ENCODE results near the gene NDUFB11.

Gene NDUFB11

GRCh38 chrX:47097018-47097417, 47.5 kb downstream of the NDUFB11 start:
- no peak overlapping the region for H3K27ac ChIP-seq (ENCODE audit: low read length)

GRCh38 chrX:47093860-47094259, 50.6 kb downstream of the NDUFB11 start:
- H3K9me3 ChIP-seq (ENCODE audit: control insufficient read depth in 1 of 2, low read length in 2 of 2) = no peaks in the 10 kb centered on the region
- H3K27ac ChIP-seq (ENCODE audit: low read length) = no peak overlapping the region
- H3K4me1 ChIP-seq (ENCODE audit: control insufficient read depth in 1 of 2, insufficient read depth in 2 of 2, low read length in 2 of 2) = no peaks in the 10 kb centered on the region
- H3K4me3 ChIP-seq (ENCODE audit: low read depth in 1 of 2, low read length in 2 of 2) = no peak overlapping the region
- H3K36me3 ChIP-seq (ENCODE audit: control insufficient read depth in 1 of 2, insufficient read depth in 2 of 2, low read length in 2 of 2) = no peaks in the 10 kb centered on the region
- H3K27me3 ChIP-seq (ENCODE audit: low read depth, low read length) = no peaks in the 10 kb centered on the region

More at GRCh38 chrX:47097018-47097417, 47.5 kb downstream of the NDUFB11 start:
- Histone ChIP-seq H3K27me3 (ENCODE audit: low read depth, low read length) (no peaks in the 10 kb centered on the region), H3K36me3 (ENCODE audit: control insufficient read depth in 1 of 2, insufficient read depth in 2 of 2, low read length in 2 of 2) (no peaks in the 10 kb centered on the region), H3K9me3 (ENCODE audit: control insufficient read depth in 1 of 2, low read length in 2 of 2) (no peaks in the 10 kb centered on the region), H3K4me3 (ENCODE audit: low read depth in 1 of 2, low read length in 2 of 2) (no peak overlapping the region), H3K4me1 (ENCODE audit: control insufficient read depth in 1 of 2, insufficient read depth in 2 of 2, low read length in 2 of 2) (no peaks in the 10 kb centered on the region)

- no peak overlapping the region for H3K27ac ChIP-seq (ENCODE audit: low read length)
- H3K36me3 ChIP-seq (ENCODE audit: control insufficient read depth in 1 of 2, insufficient read depth in 2 of 2, low read length in 2 of 2) = no peaks in the 10 kb centered on the region
- H3K27me3 ChIP-seq (ENCODE audit: low read depth, low read length) = no peaks in the 10 kb centered on the region
- no peak overlapping the region for H3K4me3 ChIP-seq (ENCODE audit: low read depth in 1 of 2, low read length in 2 of 2)
- no peaks in the 10 kb centered on the region for H3K9me3 ChIP-seq (ENCODE audit: control insufficient read depth in 1 of 2, low read length in 2 of 2)
- no peaks in the 10 kb centered on the region for H3K4me1 ChIP-seq (ENCODE audit: control insufficient read depth in 1 of 2, insufficient read depth in 2 of 2, low read length in 2 of 2)
Observed at GRCh38 chrX:47093248-47093647, 51.3 kb downstream of the NDUFB11 start.

Measured in muscle layer of duodenum (tissue), 2 donors.